ENCODE measurements around the gene SMIM3.
A peak's percentile ranks its signal among the peaks of the same experiment; 100 is the strongest.

The SMIM3 gene

DNA sequence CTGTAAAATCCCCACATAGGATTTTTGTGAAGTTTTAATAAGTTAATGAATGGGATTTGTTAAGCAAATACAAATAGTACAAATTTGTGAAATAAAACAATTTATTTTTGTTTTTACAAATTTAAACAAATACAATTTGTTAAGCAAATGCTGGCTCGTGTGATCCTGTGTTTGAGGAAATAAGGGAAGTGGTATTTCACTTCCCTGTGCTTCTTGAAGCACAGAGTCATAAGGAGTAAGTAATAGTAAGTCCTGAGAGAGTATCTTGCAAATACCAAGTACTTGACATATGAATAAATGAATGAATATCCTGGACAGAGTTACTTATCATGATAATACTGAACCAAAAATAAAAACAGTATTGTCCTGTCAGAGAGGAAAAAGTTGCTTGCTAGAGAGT, 9.1 kb downstream of the SMIM3 start:
- no peak for ATAC-seq
- TF ChIP-seq, protein P1, sequence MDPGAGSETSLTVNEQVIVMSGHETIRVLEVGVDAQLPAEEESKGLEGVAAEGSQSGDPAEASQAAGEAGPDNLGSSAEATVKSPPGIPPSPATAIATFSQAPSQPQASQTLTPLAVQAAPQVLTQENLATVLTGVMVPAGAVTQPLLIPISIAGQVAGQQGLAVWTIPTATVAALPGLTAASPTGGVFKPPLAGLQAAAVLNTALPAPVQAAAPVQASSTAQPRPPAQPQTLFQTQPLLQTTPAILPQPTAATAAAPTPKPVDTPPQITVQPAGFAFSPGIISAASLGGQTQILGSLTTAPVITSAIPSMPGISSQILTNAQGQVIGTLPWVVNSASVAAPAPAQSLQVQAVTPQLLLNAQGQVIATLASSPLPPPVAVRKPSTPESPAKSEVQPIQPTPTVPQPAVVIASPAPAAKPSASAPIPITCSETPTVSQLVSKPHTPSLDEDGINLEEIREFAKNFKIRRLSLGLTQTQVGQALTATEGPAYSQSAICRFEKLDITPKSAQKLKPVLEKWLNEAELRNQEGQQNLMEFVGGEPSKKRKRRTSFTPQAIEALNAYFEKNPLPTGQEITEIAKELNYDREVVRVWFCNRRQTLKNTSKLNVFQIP (CRISPR knock-in tag; IDR thresholded peaks at IDR 0.05; ENCODE audit: borderline replicate concordance, low read depth) = no peak
- no peak for TF ChIP-seq ISL1 (CRISPR knock-in tag; IDR thresholded peaks at IDR 0.05)
- TF ChIP-seq, protein P2, sequence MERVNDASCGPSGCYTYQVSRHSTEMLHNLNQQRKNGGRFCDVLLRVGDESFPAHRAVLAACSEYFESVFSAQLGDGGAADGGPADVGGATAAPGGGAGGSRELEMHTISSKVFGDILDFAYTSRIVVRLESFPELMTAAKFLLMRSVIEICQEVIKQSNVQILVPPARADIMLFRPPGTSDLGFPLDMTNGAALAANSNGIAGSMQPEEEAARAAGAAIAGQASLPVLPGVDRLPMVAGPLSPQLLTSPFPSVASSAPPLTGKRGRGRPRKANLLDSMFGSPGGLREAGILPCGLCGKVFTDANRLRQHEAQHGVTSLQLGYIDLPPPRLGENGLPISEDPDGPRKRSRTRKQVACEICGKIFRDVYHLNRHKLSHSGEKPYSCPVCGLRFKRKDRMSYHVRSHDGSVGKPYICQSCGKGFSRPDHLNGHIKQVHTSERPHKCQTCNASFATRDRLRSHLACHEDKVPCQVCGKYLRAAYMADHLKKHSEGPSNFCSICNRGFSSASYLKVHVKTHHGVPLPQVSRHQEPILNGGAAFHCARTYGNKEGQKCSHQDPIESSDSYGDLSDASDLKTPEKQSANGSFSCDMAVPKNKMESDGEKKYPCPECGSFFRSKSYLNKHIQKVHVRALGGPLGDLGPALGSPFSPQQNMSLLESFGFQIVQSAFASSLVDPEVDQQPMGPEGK (CRISPR knock-in tag; IDR thresholded peaks at IDR 0.05; ENCODE audit: borderline replicate concordance) = no peak
- TF ChIP-seq OSR1 (CRISPR knock-in tag; IDR thresholded peaks at IDR 0.05) = no peak
- no peak for TF ChIP-seq ZFP3 (CRISPR knock-in tag; IDR thresholded peaks at IDR 0.05)
- TF ChIP-seq SNAI2 (CRISPR knock-in tag; IDR thresholded peaks at IDR 0.05) = no peak
- no peak for TF ChIP-seq ZC3H10 (CRISPR knock-in tag; IDR thresholded peaks at IDR 0.05)
- TF ChIP-seq ESRRG (CRISPR knock-in tag; IDR thresholded peaks at IDR 0.05) = no peak
- no peak for TF ChIP-seq CSDC2 (CRISPR knock-in tag; IDR thresholded peaks at IDR 0.05)
- no peak for TF ChIP-seq TCF4 (CRISPR knock-in tag; IDR thresholded peaks at IDR 0.05; ENCODE audit: borderline replicate concordance)
- no peak for TF ChIP-seq PPARA (CRISPR knock-in tag; IDR thresholded peaks at IDR 0.05; ENCODE audit: borderline replicate concordance)
- no peak for TF ChIP-seq RARB (CRISPR knock-in tag; IDR thresholded peaks at IDR 0.05)
- no peak for TF ChIP-seq BACH2 (CRISPR knock-in tag; IDR thresholded peaks at IDR 0.05; ENCODE audit: borderline replicate concordance)
- no peak for TF ChIP-seq ZNF565 (CRISPR knock-in tag; conservative IDR thresholded peaks at IDR 0.05; ENCODE audit: low read depth)
- no peak for TF ChIP-seq ARNTL (CRISPR knock-in tag; IDR thresholded peaks at IDR 0.05; ENCODE audit: borderline replicate concordance, low read depth)
- TF ChIP-seq, protein P3, sequence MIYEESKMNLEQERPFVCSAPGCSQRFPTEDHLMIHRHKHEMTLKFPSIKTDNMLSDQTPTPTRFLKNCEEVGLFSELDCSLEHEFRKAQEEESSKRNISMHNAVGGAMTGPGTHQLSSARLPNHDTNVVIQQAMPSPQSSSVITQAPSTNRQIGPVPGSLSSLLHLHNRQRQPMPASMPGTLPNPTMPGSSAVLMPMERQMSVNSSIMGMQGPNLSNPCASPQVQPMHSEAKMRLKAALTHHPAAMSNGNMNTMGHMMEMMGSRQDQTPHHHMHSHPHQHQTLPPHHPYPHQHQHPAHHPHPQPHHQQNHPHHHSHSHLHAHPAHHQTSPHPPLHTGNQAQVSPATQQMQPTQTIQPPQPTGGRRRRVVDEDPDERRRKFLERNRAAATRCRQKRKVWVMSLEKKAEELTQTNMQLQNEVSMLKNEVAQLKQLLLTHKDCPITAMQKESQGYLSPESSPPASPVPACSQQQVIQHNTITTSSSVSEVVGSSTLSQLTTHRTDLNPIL (CRISPR knock-in tag; IDR thresholded peaks at IDR 0.05; ENCODE audit: low read depth) = no peak

DNA sequence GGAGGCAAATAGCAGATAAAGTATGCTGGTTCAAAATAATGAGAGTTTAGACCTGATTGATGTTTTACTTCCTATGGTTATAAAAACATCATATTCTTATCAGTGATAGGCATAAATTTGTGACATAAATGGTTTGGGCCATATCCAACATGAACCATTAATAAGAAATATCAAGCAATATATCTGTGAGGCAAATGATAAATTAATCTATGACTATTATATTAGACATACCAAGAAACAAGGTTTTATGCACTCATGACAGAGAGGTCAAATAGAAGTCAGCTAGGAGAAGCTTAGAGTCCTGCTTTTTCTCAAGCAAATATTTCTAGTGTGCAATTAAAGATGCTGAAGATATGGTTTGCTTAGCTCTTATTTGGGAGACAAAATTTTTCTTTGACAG, 10.4 kb downstream of the SMIM3 start:
- peak; percentile 55 for ATAC-seq
- peak; percentile 85; the same call in 1 of the 2 replicates for TF ChIP-seq ZC3H10 (CRISPR knock-in tag; IDR thresholded peaks at IDR 0.05)
- TF ChIP-seq TCF4 (CRISPR knock-in tag; IDR thresholded peaks at IDR 0.05; ENCODE audit: borderline replicate concordance) = peak; percentile 48; the same call in 1 of the 2 replicates
- TF ChIP-seq ZNF70 (CRISPR knock-in tag; IDR thresholded peaks at IDR 0.05) = no peak
- no peak for TF ChIP-seq GLIS3 (CRISPR knock-in tag; IDR thresholded peaks at IDR 0.05)
- TF ChIP-seq ESRRG (CRISPR knock-in tag; IDR thresholded peaks at IDR 0.05) = no peak
- TF ChIP-seq, protein P1 (CRISPR knock-in tag; IDR thresholded peaks at IDR 0.05; ENCODE audit: borderline replicate concordance, low read depth) = 0 out of 2 replicates have a peak, but pooled peaks have one; percentile 37
- TF ChIP-seq, protein P2 (CRISPR knock-in tag; IDR thresholded peaks at IDR 0.05; ENCODE audit: borderline replicate concordance) = peak; percentile 79
- peak; percentile 93 for TF ChIP-seq TOX (CRISPR knock-in tag; IDR thresholded peaks at IDR 0.05; ENCODE audit: borderline replicate concordance)
- TF ChIP-seq ARNTL (CRISPR knock-in tag; IDR thresholded peaks at IDR 0.05; ENCODE audit: borderline replicate concordance, low read depth) = no peak
- TF ChIP-seq ISL1 (CRISPR knock-in tag; IDR thresholded peaks at IDR 0.05) = peak; percentile 99
- TF ChIP-seq RARB (CRISPR knock-in tag; IDR thresholded peaks at IDR 0.05) = peak; percentile 41; the same call in 1 of the 2 replicates
- TF ChIP-seq CSDC2 (CRISPR knock-in tag; IDR thresholded peaks at IDR 0.05) = 0 out of 2 replicates have a peak, but pooled peaks have one; percentile 53
- TF ChIP-seq BACH2 (CRISPR knock-in tag; IDR thresholded peaks at IDR 0.05; ENCODE audit: borderline replicate concordance) = no peak
- TF ChIP-seq, protein P3 (CRISPR knock-in tag; IDR thresholded peaks at IDR 0.05; ENCODE audit: low read depth) = peak; percentile 93
- TF ChIP-seq ZFP3 (CRISPR knock-in tag; IDR thresholded peaks at IDR 0.05) = 0 out of 2 replicates have a peak, but pooled peaks have one; percentile 64
- no peak for TF ChIP-seq ZNF8 (CRISPR knock-in tag; IDR thresholded peaks at IDR 0.05)
